Activated CD4-positive, alpha-beta T cell treated with anti-CD3 and anti-CD28 coated beads, Interleukin-2, Interleukin-6, amounts not matched to agents 100 ng/mL and 50 ng/mL, durations not matched to agents 16 hours and 8 hours (primary cell): Measurements from ENCODE around the gene CDH24.

Experiments
- DNase-seq: peaks from one replicate; pipeline ENCODE4 v3.0.0-alpha.2; 2020

Gene CDH24

GRCh38 chr14:23043145-23043544 lies 14.2 kb downstream of the CDH24 start:
- no peak for DNase-seq

- DNase-seq = no peak
Observed at GRCh38 chr14:23042162-23042965, 15.0 kb downstream of the CDH24 start, which contains the start of gene PSMB11. Gene PSMB11, plus strand, starts transcription at chr14:23042212. Its CDS starts 14 bp downstream, at chr14:23042226.

- no peak for DNase-seq
Observed at GRCh38 chr14:23041729-23042128, 15.6 kb downstream of the CDH24 start.

GRCh38 chr14:23040100-23040499 lies 17.2 kb downstream of the CDH24 start:
- no peak for DNase-seq

- no peak for DNase-seq
Observed at GRCh38 chr14:23035303-23036144, 21.8 kb downstream of the CDH24 start.

GRCh38 chr14:23034498-23035302 lies 22.6 kb downstream of the CDH24 start, which contains the start of gene PSMB5:
Gene PSMB5, minus strand, starts transcription at chr14:23034900. Its CDS starts 19 bp downstream, at chr14:23034881.
- peak; percentile 94 for DNase-seq

- no peak for DNase-seq
Observed at GRCh38 chr14:23033801-23034497, 23.4 kb downstream of the CDH24 start.

- no peak for DNase-seq
Observed at GRCh38 chr14:23033251-23033727, 24.0 kb downstream of the CDH24 start.

- no peak for DNase-seq
Observed at GRCh38 chr14:23030936-23031335, 26.4 kb downstream of the CDH24 start.

- DNase-seq = peak; percentile 49
Observed at GRCh38 chr14:23028799-23029198, 28.5 kb downstream of the CDH24 start.

- DNase-seq = no peak
Observed at GRCh38 chr14:23025151-23025814, 32.0 kb downstream of the CDH24 start.

GRCh38 chr14:23024612-23025075 lies 32.7 kb downstream of the CDH24 start:
- no peak for DNase-seq

GRCh38 chr14:23023795-23024152 lies 33.5 kb downstream of the CDH24 start:
- no peak for DNase-seq

- no peak for DNase-seq
Observed at GRCh38 chr14:23023022-23023794, 34.1 kb downstream of the CDH24 start.

- no peak for DNase-seq
Observed at GRCh38 chr14:23021889-23022442, 35.4 kb downstream of the CDH24 start.

- no peak for DNase-seq
Observed at GRCh38 chr14:23021434-23021833, 35.9 kb downstream of the CDH24 start.

- DNase-seq = no peak
Observed at GRCh38 chr14:23020143-23021128, 36.9 kb downstream of the CDH24 start.

- no peak for DNase-seq
Observed at GRCh38 chr14:23018107-23018506, 39.2 kb downstream of the CDH24 start.

GRCh38 chr14:23017091-23017490 lies 40.2 kb downstream of the CDH24 start:
- no peak for DNase-seq
